GM23248 (cell line): ENCODE measurements around the gene SYNDIG1.

Experiments used
- EZH2 ChIP-seq: fragments of 200-600 bp; sonication (generic); IDR thresholded peaks from 2 replicates; pipeline ENCODE4 v1.6.1; 2018; ENCODE audit warnings: antibody characterized with exemption, mild to moderate bottlenecking; ENCODE audit not compliant: insufficient read depth, poor library complexity, severe bottlenecking
- EZH2phosphoT487 ChIP-seq: fragments of 200-600 bp; sonication (generic); IDR thresholded peaks from 2 replicates; pipeline ENCODE4 v1.6.1; 2018; ENCODE audit warnings: antibody characterized with exemption, moderate library complexity, mild to moderate bottlenecking, low read depth; ENCODE audit not compliant: insufficient read depth

GRCh38 chr20:24566656-24567055 is 97.2 kb downstream of the SYNDIG1 start:
- TF ChIP-seq EZH2phosphoT487 (no peak), EZH2 (no peak)
